ENCODE data around the gene CRYM.

CRYM gene

DNA sequence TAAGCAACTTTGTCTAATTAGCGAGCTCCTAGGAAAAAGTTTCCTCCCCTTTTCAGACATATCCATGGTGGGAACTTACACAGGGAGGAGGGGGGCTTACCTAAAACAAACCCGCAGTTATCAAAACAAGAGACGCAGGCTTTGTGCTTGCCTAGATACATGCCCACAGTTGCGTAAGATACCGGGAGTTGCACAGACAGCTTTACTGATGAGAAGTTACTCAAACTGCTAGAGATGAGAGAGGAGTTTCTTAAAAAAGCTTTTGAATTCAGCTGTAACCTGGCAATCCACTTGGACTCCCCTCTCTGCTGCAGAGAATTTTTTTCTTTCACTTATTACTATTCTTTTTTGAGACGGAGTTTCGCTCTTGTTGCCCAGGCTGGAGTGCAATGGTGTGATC lies 59.9 kb downstream of the CRYM start:
- ChIA-PET CTCF (no interaction called here), POLR2A (no interaction called here)
- TF ChIP-seq, protein P1, sequence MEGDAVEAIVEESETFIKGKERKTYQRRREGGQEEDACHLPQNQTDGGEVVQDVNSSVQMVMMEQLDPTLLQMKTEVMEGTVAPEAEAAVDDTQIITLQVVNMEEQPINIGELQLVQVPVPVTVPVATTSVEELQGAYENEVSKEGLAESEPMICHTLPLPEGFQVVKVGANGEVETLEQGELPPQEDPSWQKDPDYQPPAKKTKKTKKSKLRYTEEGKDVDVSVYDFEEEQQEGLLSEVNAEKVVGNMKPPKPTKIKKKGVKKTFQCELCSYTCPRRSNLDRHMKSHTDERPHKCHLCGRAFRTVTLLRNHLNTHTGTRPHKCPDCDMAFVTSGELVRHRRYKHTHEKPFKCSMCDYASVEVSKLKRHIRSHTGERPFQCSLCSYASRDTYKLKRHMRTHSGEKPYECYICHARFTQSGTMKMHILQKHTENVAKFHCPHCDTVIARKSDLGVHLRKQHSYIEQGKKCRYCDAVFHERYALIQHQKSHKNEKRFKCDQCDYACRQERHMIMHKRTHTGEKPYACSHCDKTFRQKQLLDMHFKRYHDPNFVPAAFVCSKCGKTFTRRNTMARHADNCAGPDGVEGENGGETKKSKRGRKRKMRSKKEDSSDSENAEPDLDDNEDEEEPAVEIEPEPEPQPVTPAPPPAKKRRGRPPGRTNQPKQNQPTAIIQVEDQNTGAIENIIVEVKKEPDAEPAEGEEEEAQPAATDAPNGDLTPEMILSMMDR (IDR thresholded peaks at IDR 0.05; ENCODE audit: control extremely low read depth, extremely low read depth, low read depth, missing control alignments): no peak
- DNase-seq (ENCODE audit: extremely low spot score): no peak

DNA sequence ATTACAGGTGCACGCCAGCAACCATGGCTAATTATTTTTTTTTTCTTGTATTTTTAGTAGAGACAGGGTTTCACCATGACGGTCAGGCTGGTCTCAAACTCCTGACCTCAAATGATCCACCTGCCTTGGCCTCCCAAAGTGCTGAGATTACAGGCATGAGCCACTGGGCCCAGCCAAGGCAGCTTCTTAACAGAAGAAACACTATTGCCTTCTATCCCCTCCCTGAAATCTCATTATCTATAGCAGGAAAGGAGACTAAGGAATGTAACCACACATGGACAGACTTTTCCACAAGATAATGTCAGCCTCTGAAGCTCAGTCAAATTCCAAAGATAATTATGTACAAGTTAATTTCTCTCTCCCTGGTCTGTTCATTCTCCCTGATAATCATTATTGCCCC lies 61.0 kb downstream of the CRYM start:
- no peak for DNase-seq (ENCODE audit: extremely low spot score)
- POLR2A ChIA-PET: no interaction called here

DNA sequence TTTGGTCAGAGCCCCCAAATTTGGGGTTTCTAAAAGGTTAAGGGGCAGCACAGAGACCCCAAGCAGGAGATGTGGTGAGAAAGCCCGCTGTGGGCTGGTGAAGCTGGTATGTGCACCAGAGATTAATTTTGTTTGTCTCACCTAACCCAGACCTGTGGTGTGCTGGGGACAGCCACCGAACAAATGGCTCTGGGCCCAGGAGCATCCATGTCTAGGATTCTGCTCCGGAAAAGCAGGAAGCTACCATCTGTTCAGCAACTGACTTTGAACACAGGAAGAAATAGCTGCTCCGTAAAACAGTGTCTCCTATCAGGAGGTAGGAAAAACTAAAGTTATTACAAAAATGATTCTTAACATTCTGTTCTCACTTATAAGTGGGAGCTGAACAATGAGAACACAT lies 64.0 kb downstream of the CRYM start:
- DNase-seq (ENCODE audit: extremely low spot score): no peak
- ChIA-PET POLR2A (no interaction called here), CTCF (interaction anchor here (0.6 kb wide), 1 partner anchor 25 kb away, joined by 4 read pairs; no protein-coding TSS in a partner anchor)
- TF ChIP-seq, protein P1 (IDR thresholded peaks at IDR 0.05; ENCODE audit: control extremely low read depth, extremely low read depth, low read depth, missing control alignments): no peak

More for the DNA sequence above, 61.0 kb downstream of the CRYM start:
- TF ChIP-seq, protein P1 (IDR thresholded peaks at IDR 0.05; ENCODE audit: control extremely low read depth, extremely low read depth, low read depth, missing control alignments): no peak
- CTCF ChIA-PET: no interaction called here

DNA sequence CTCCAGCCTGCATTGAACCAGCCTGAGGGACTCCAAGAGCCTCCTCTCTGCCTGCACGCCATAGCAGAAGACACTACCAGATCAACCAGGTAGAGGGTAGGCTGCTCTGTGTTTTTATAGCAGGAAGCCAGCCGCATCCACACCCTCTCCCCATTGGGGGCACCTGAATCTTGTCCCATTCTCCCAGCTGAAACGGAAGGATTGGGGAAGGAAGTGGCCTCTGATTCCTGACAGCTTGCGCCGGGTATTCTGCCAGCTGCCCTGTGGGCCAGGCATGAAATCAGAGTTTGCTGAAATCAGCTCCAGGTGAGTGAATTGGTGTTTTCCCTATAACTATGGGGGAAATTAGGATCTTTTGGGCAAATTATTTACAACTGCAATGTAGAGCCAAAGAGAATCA lies 66.6 kb downstream of the CRYM start, which contains the start of gene ZP2:
TSS of gene ZP2 (minus strand) at position 89 of the 400 bp plus-strand sequence. CDS start at position 62, 27 bp downstream.
- CTCF ChIA-PET: interaction anchor here (1.9 kb wide), 1 partner anchor 23 kb away, joined by 5 read pairs; no protein-coding TSS in a partner anchor
- POLR2A ChIA-PET: no interaction called here
- TF ChIP-seq, protein P1 (IDR thresholded peaks at IDR 0.05; ENCODE audit: control extremely low read depth, extremely low read depth, low read depth, missing control alignments): no peak
- DNase-seq (ENCODE audit: extremely low spot score): no peak

All from GM10248 (cell line).